IMR-90 (cell line): ENCODE results near the gene CTAG2. TPM values are rescaled to one million over a fixed set of nuclear protein-coding genes. Genes with fewer than 3 reads are reported as not detected.

ENCODE experiments used
- ATAC-seq: fragments of 200-7000 bp; cut with Tn5 transposase; 2 replicates; pipeline ENCODE4 v1.9.1; 2020; ENCODE audit warnings: low read depth, mild to moderate bottlenecking, moderate library complexity
- BruUV-seq: library from RNA; stranded (reverse); fragments of 400-500 nt; replicated peaks from 2 replicates; lab custom pipeline; 2021; lab: Mats Ljungman, UMichigan
- CTCF ChIA-PET: fragments of 300-600 bp; formaldehyde crosslinking; extraction: SDS; loops from one replicate; lab custom pipeline; 2021; ENCODE audit warnings: antibody characterized with exemption; lab: Yijun Ruan, JAX
- POLR2A ChIA-PET: fragments of 300-600 bp; sonication (Branson Sonifier 250); formaldehyde crosslinking; loops from one replicate; lab custom pipeline; 2022; ENCODE audit warnings: antibody characterized with exemption; ENCODE audit not compliant: unreplicated experiment; lab: Charles Lee
- DNase-seq: peaks from one replicate; pipeline ENCODE4 v3.0.0; 2013
- H2AFZ ChIP-seq: replicated peaks from 2 replicates; pipeline ENCODE3; 2013; ENCODE audit warnings: low read length, mild to moderate bottlenecking; ENCODE audit not compliant: poor library complexity
- H2AK5ac ChIP-seq: 2 replicates; pipeline ENCODE4 v1.6.1; 2013; ENCODE audit warnings: low read depth, low read length, inconsistent platforms
- H2AK9ac ChIP-seq: replicated peaks from 2 replicates; pipeline ENCODE3; 2013; ENCODE audit warnings: mild to moderate bottlenecking, low read depth, low read length, moderate library complexity; ENCODE audit not compliant: poor library complexity
- H2BK120ac ChIP-seq: 2 replicates; pipeline ENCODE4 v1.6.1; 2013; ENCODE audit warnings: low read depth, low read length, inconsistent platforms
- H2BK15ac ChIP-seq: 3 replicates; pipeline ENCODE4 v1.6.1; 2013; ENCODE audit warnings: low read depth, low read length, inconsistent platforms
- H2BK20ac ChIP-seq: 2 replicates; pipeline ENCODE4 v1.6.1; 2013; ENCODE audit warnings: low read depth, mild to moderate bottlenecking, inconsistent platforms, low read length, moderate library complexity
- H2BK5ac ChIP-seq: 2 replicates; pipeline ENCODE4 v1.6.1; 2013; ENCODE audit warnings: mild to moderate bottlenecking, low read depth, low read length, inconsistent platforms; ENCODE audit not compliant: poor library complexity, severe bottlenecking
- H3K14ac ChIP-seq: replicated peaks from 2 replicates; pipeline ENCODE4 v1.6.1; 2013; ENCODE audit warnings: low read depth, low read length, inconsistent platforms
- H3K18ac ChIP-seq: 2 replicates; pipeline ENCODE4 v1.6.1; 2013; ENCODE audit warnings: low read depth, low read length, control low read depth
- H3K23ac ChIP-seq: 2 replicates; pipeline ENCODE4 v1.6.1; 2013; ENCODE audit warnings: low read depth, low read length, inconsistent platforms
- H3K27ac ChIP-seq: 2 replicates; pipeline ENCODE4 v1.5.1; 2013; ENCODE audit warnings: mild to moderate bottlenecking, control low read depth, low read length; ENCODE audit not compliant: insufficient read depth
- H3K27me3 ChIP-seq: 2 replicates; pipeline ENCODE4 v1.6.1; 2013; ENCODE audit warnings: low read length; ENCODE audit not compliant: control insufficient read depth, insufficient read depth
- H3K36me3 ChIP-seq: 2 replicates; pipeline ENCODE4 v1.6.1; 2013; ENCODE audit warnings: low read length, mixed read lengths; ENCODE audit not compliant: control insufficient read depth, insufficient read depth
- H3K4ac ChIP-seq: 2 replicates; pipeline ENCODE4 v1.6.1; 2013; ENCODE audit warnings: low read depth, low read length, inconsistent platforms
- H3K4me1 ChIP-seq: 2 replicates; pipeline ENCODE4 v1.6.1; 2013; ENCODE audit warnings: low read length, mixed read lengths; ENCODE audit not compliant: control insufficient read depth, insufficient read depth
- H3K4me2 ChIP-seq: 2 replicates; pipeline ENCODE4 v1.6.1; 2013; ENCODE audit warnings: low read depth, mild to moderate bottlenecking, control low read depth, low read length, moderate library complexity
- H3K4me3 ChIP-seq: 2 replicates; pipeline ENCODE4 v1.5.1; 2013; ENCODE audit warnings: low read depth, mild to moderate bottlenecking, control low read depth, low read length, moderate library complexity; ENCODE audit not compliant: insufficient read depth
- H3K56ac ChIP-seq: 2 replicates; pipeline ENCODE4 v1.6.1; 2013; ENCODE audit warnings: low read length, inconsistent platforms; ENCODE audit not compliant: insufficient read depth; ENCODE audit errors: extremely low read depth
- H3K79me1 ChIP-seq, 2 experiments: 2 replicates each; pipeline ENCODE4 v1.6.1; 2013; ENCODE audit warnings: low read length in 2 of 2, inconsistent platforms in 1 of 2, low read depth in 1 of 2
- H3K9ac ChIP-seq: 2 replicates; pipeline ENCODE4 v1.6.1; 2013; ENCODE audit warnings: low read depth, low read length, control low read depth
- H3K9me1 ChIP-seq: 2 replicates; pipeline ENCODE4 v1.6.1; 2013; ENCODE audit warnings: low read length, inconsistent platforms; ENCODE audit not compliant: insufficient read depth
- H3K9me3 ChIP-seq: 2 replicates; pipeline ENCODE4 v1.6.1; 2013; ENCODE audit warnings: low read length; ENCODE audit not compliant: control insufficient read depth, insufficient read depth
- H4K20me1 ChIP-seq: 2 replicates; pipeline ENCODE4 v1.6.1; 2013; ENCODE audit warnings: low read length, inconsistent platforms; ENCODE audit not compliant: insufficient read depth
- H4K5ac ChIP-seq: 2 replicates; pipeline ENCODE4 v1.6.1; 2013; ENCODE audit warnings: mild to moderate bottlenecking, low read depth, low read length, control low read depth
- H4K8ac ChIP-seq, 2 experiments: 2 replicates each; pipeline ENCODE4 v1.6.1; 2013; ENCODE audit warnings: low read depth in 2 of 2, low read length in 2 of 2, control low read depth in 1 of 2, inconsistent platforms in 1 of 2
- H4K91ac ChIP-seq: 2 replicates; pipeline ENCODE4 v1.6.1; 2013; ENCODE audit warnings: low read depth, low read length, inconsistent platforms; ENCODE audit not compliant: insufficient read depth
- BHLHE40 ChIP-seq: fragments of 150-350 bp; IDR thresholded peaks from 2 replicates; pipeline ENCODE4 v1.6.1; 2016; ENCODE audit warnings: mild to moderate bottlenecking, low read depth, low read length
- CHD1 ChIP-seq: IDR thresholded peaks from 2 replicates; pipeline ENCODE4 v1.6.1; 2012; ENCODE audit warnings: low read depth, low read length, improper control_type of control experiment
- CTCF ChIP-seq: conservative IDR thresholded peaks from 2 replicates; pipeline ENCODE4 v1.5.1; 2012; ENCODE audit warnings: mild to moderate bottlenecking, low read depth, low read length, improper control_type of control experiment
- ELK1 ChIP-seq: fragments of 150-350 bp; IDR thresholded peaks from 2 replicates; pipeline ENCODE4 v1.6.1; 2016; ENCODE audit warnings: low read depth, mild to moderate bottlenecking, low read length, moderate library complexity, borderline replicate concordance
- FOS ChIP-seq: fragments of 150-350 bp; IDR thresholded peaks from 2 replicates; pipeline ENCODE4 v1.6.1; 2016; ENCODE audit warnings: low read depth, low read length
- MAFK ChIP-seq: IDR thresholded peaks from 2 replicates; pipeline ENCODE4 v1.6.1; 2012; ENCODE audit warnings: low read depth, low read length, improper control_type of control experiment
- MAZ ChIP-seq: IDR thresholded peaks from 2 replicates; pipeline ENCODE4 v1.6.1; 2012; ENCODE audit warnings: low read depth, mild to moderate bottlenecking, low read length, improper control_type of control experiment, moderate library complexity, borderline replicate concordance
- MXI1 ChIP-seq: IDR thresholded peaks from 2 replicates; pipeline ENCODE4 v1.6.1; 2012; ENCODE audit warnings: low read depth, mild to moderate bottlenecking, low read length, moderate library complexity, borderline replicate concordance
- NFE2L2 ChIP-seq: fragments of 150-350 bp; IDR thresholded peaks from 2 replicates; pipeline ENCODE4 v1.6.1; 2016; ENCODE audit warnings: low read depth, mild to moderate bottlenecking, low read length
- POLR2A ChIP-seq: IDR thresholded peaks from 2 replicates; pipeline ENCODE4 v1.6.1; 2012; ENCODE audit warnings: mild to moderate bottlenecking, low read depth, low read length
- RAD21 ChIP-seq: IDR thresholded peaks from 2 replicates; pipeline ENCODE4 v1.6.1; 2012; ENCODE audit warnings: low read length, improper control_type of control experiment
- RCOR1 ChIP-seq: IDR thresholded peaks from 2 replicates; pipeline ENCODE4 v1.6.1; 2012; ENCODE audit warnings: mild to moderate bottlenecking, low read length, improper control_type of control experiment; ENCODE audit not compliant: insufficient replicate concordance
- RFX5 ChIP-seq: IDR thresholded peaks from 2 replicates; pipeline ENCODE4 v1.8.0; 2012; ENCODE audit warnings: low read depth, mild to moderate bottlenecking, low read length, moderate library complexity
- SMC3 ChIP-seq: fragments of 150-350 bp; IDR thresholded peaks from 2 replicates; pipeline ENCODE4 v1.6.1; 2016; ENCODE audit warnings: low read depth, mild to moderate bottlenecking, antibody characterized with exemption, low read length, moderate library complexity
- USF2 ChIP-seq: fragments of 150-350 bp; IDR thresholded peaks from 2 replicates; pipeline ENCODE4 v1.6.1; 2017; ENCODE audit warnings: mild to moderate bottlenecking, antibody characterized with exemption, low read length, low read depth
- WGBS, 2 experiments: methylation state at CpG; one replicate each; pipeline versions ENCODE4 v1.1.5 to v1.1.7; 2013; ENCODE audit warnings: missing lambda C conversion rate in 2 of 2; ENCODE audit not compliant: insufficient read length in 1 of 2; ENCODE audit errors: extremely low coverage in 2 of 2; 5-methylcytosine and 5-hydroxymethylcytosine counted together
- dilution Hi-C: fragments of 300-500 bp; cut with HindIII; formaldehyde crosslinking; loops from one replicate; pipeline ENCODE4 v1.14.3; 2018; ENCODE audit warnings: low sequenced_read_pairs; ENCODE audit not compliant: unreplicated experiment
- in situ Hi-C: fragments of 300-500 bp; cut with MboI; formaldehyde crosslinking; loops from 3 replicates; pipeline ENCODE4 v1.14.3; 2019; ENCODE audit warnings: low sequenced_read_pairs, inconsistent platforms, mixed read lengths
- intact Hi-C: fragments of 100-400 bp; cut with micrococcal nuclease; formaldehyde crosslinking; loops from 2 replicates; pipeline ENCODE4 v1.10.0; 2022
- polyA plus RNA-seq, 3 experiments: library from polyadenylated mRNA; depleted of rRNA; stranded (reverse); fragments of >200 nt; gene quantifications; 2 replicates each; pipeline ENCODE4 v1.2.3, GENCODE V29; 2012; ENCODE audit warnings: low replicate concordance in 1 of 3
- total RNA-seq: library from RNA; depleted of rRNA; stranded (reverse); fragments of >200 nt; gene quantifications from 2 replicates; pipeline ENCODE4 v1.2.3, GENCODE V29; 2012

The CTAG2 gene
- total and polyA plus RNA-seq, 2 of the 4 experiments (the other 2 are of a cell fraction): 27.1 to 42.5 TPM

- POLR2A ChIA-PET: no interaction called here
- Histone ChIP-seq H3K9ac (no peak overlapping the region), H2AK9ac (no peak overlapping the region), H2BK20ac (no peak overlapping the region), H3K4me3 (no peak overlapping the region), H3K4me1 (no peaks in the 10 kb centered on the region; the same call in 1 of the 2 replicates), H3K18ac (no peak overlapping the region), H3K27ac (no peak overlapping the region), H2BK120ac (no peak overlapping the region), H3K14ac (no peak overlapping the region), H2AK5ac (no peak overlapping the region), H2AFZ (no peak overlapping the region), H3K4me2 (no peak overlapping the region), H4K91ac (no peak overlapping the region), H3K79me1 (no peaks in the 10 kb centered on the region), H3K27me3 (peaks cover 4% of the 10 kb centered on the region), H3K23ac (no peak overlapping the region), H4K8ac (no peak overlapping the region), H3K36me3 (no peaks in the 10 kb centered on the region), H4K20me1 (no peaks in the 10 kb centered on the region), H3K4ac (no peak overlapping the region), H3K56ac (no peak overlapping the region), H4K5ac (no peak overlapping the region), H2BK5ac (no peak overlapping the region), H3K9me1 (no peaks in the 10 kb centered on the region), H3K9me3 (peaks cover 4% of the 10 kb centered on the region), H2BK15ac (no peak overlapping the region)
- CTCF ChIA-PET: no interaction called here
- no CpG with 5 or more reads among the region's 13 CpGs for WGBS, 2 experiments
- no TSS peak for BruUV-seq
- intact Hi-C loops (no loop called here), in situ Hi-C loops (no loop called here), dilution Hi-C loops (no loop called here)
- TF ChIP-seq POLR2A: no peak
- TF ChIP-seq BHLHE40: no peak
- TF ChIP-seq CTCF: no peak
- TF ChIP-seq RCOR1: no peak
- TF ChIP-seq SMC3: no peak
- TF ChIP-seq ELK1: no peak
- TF ChIP-seq RFX5: no peak
- no peak for TF ChIP-seq NFE2L2
- TF ChIP-seq FOS: no peak
- TF ChIP-seq MXI1: no peak
- TF ChIP-seq USF2: no peak
- TF ChIP-seq MAFK: no peak
- no peak for TF ChIP-seq MAZ
- TF ChIP-seq RAD21: no peak
- TF ChIP-seq CHD1: no peak
- ATAC-seq (no peak), DNase-seq (no peak)
Measured at GRCh38 chrX:154602226-154602625, 51.2 kb downstream of the CTAG2 start.
